ENCODE results near the gene GAL3ST3.

- TF ChIP-seq CTCF (IDR thresholded peaks at IDR 0.05; ENCODE audit: poor library complexity), result no peak
- no peak for TF ChIP-seq EZH2 (IDR thresholded peaks at IDR 0.05; ENCODE audit: borderline replicate concordance)
- no peak for TF ChIP-seq EZH2phosphoT487 (IDR thresholded peaks at IDR 0.05; ENCODE audit: low read depth, severe bottlenecking, unreplicated experiment)
These were observed 1.7 kb upstream of the GAL3ST3 start for GRCh38 chr11:66050581-66051231.
